ENCODE measurements around the gene XAGE1A.
"Not testable (repeated sequence)": the region's sequence is repeated elsewhere in the genome, so short reads cannot be mapped to it uniquely, and the experiment has no call there.

Gene XAGE1A

DNA sequence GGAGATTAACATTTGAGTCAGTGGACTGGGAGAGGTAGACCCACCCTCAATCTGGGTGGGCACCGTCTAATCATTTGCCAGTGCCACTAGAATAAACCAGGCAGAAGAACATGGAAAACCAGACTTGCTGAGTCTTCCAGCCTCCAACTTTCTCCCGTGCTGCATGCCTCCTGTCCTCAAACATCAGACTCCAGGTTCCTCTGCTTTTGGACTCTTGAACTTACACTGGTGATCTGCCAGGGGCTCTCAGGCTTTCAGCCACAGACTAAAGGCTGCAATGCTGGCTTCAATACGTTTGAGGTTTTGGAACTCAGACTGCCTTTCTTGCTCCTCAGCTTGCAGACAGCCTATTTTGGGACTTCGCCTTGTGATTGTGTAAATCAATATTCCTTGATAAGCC, 45.4 kb downstream of the XAGE1A start:
- not testable (repeated sequence) for H3K4me3 ChIP-seq (replicated peaks; ENCODE audit: low read depth, low read length); DNase-seq (ENCODE audit: extremely low read depth, insufficient read length); H3K36me3 ChIP-seq (ENCODE audit: control insufficient read depth, insufficient read depth, low read length); H3K27me3 ChIP-seq (replicated peaks; ENCODE audit: control insufficient read depth, insufficient read depth, low read length)

DNA sequence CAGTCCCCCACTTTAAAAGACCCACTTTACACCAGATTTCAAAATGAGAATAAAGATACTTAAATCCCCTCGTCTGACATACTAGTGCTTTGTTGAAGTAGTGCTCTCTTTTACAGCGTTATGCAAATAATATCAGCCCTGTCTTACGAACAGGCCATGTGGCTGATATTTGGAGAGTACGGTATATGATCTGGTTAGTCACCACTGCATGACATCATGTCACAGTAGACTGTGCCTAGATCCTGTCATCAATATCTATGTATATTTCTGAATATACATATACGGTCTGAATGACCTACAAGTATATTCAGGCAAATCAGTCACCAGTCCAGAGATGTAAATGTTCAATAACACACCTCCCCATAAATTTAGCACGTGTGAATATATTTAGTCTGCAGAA, 46.7 kb downstream of the XAGE1A start:
- TF ChIP-seq, protein P1, sequence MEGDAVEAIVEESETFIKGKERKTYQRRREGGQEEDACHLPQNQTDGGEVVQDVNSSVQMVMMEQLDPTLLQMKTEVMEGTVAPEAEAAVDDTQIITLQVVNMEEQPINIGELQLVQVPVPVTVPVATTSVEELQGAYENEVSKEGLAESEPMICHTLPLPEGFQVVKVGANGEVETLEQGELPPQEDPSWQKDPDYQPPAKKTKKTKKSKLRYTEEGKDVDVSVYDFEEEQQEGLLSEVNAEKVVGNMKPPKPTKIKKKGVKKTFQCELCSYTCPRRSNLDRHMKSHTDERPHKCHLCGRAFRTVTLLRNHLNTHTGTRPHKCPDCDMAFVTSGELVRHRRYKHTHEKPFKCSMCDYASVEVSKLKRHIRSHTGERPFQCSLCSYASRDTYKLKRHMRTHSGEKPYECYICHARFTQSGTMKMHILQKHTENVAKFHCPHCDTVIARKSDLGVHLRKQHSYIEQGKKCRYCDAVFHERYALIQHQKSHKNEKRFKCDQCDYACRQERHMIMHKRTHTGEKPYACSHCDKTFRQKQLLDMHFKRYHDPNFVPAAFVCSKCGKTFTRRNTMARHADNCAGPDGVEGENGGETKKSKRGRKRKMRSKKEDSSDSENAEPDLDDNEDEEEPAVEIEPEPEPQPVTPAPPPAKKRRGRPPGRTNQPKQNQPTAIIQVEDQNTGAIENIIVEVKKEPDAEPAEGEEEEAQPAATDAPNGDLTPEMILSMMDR (IDR thresholded peaks at IDR 0.05; ENCODE audit: insufficient read depth, low read length, poor library complexity, severe bottlenecking): no peak
- no peaks in the 10 kb centered on the region for H3K36me3 ChIP-seq (ENCODE audit: control insufficient read depth, insufficient read depth, low read length)

DNA sequence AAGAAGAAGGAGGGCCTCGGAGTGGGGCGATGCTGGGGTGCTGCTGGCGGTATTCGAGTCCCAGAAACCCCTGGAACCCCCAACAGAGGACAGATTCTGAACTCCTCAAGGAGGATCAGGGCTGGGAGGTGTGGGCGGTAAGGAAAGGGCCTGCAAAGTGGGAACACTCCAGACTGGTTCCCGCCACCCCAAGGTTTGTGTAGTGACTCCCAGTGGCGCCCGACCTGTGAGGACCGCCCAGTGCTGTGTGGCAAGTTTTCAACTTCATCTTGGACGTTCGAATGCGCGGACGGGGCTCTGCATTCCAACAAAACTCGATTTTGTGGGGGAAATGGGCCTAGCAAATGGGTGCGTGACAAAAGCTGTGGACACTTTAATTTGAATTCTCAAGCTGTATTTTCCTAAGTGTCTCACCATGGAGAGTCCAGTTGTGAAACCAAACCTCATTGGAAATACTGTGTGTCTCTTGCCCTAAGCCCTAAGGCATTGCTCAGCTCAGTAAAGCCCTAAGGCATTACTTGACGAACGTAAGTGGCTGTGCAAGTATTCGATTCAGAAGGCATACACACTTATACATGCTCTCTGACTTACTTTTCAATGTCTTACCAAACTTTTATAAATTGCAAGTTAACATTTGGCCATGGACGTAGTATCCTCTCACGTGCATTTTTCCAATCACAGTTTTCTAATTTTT, 48.7 kb downstream of the XAGE1A start:
- Histone ChIP-seq H3K4me3 (replicated peaks; ENCODE audit: low read depth, low read length) (no peak overlapping the region), H3K27me3 (replicated peaks; ENCODE audit: control insufficient read depth, insufficient read depth, low read length) (no peaks in the 10 kb centered on the region), H3K36me3 (ENCODE audit: control insufficient read depth, insufficient read depth, low read length) (no peaks in the 10 kb centered on the region)
- TF ChIP-seq, protein P1 (IDR thresholded peaks at IDR 0.05; ENCODE audit: insufficient read depth, low read length, poor library complexity, severe bottlenecking): no peak
- no peak for DNase-seq (ENCODE audit: extremely low read depth, insufficient read length)

More for the DNA sequence above, 46.7 kb downstream of the XAGE1A start:
- Histone ChIP-seq H3K4me3 (replicated peaks; ENCODE audit: low read depth, low read length) (no peak overlapping the region), H3K27me3 (replicated peaks; ENCODE audit: control insufficient read depth, insufficient read depth, low read length) (no peaks in the 10 kb centered on the region)
- DNase-seq (ENCODE audit: extremely low read depth, insufficient read length): no peak

DNA sequence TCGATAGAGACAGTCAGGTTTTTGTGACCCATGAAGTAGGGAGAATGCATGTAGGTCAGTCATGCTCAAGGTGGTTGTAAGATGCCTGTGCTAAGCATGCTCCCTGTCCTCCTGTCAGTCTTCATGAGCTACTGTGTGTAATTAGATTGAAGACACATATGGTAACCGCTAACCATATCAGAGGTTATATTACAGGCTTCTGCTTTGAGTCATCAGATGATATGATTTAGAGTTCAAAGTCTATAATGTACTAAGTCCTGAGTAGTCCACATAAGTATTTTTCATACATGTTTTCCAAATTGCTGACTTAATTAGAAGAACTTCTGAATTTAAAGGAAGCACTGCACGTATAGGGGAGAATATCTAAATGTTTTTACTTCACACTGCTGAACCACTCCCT, 53.2 kb downstream of the XAGE1A start:
- H3K4me3 ChIP-seq (replicated peaks; ENCODE audit: low read depth, low read length); DNase-seq (ENCODE audit: extremely low read depth, insufficient read length); H3K36me3 ChIP-seq (ENCODE audit: control insufficient read depth, insufficient read depth, low read length); H3K27me3 ChIP-seq (replicated peaks; ENCODE audit: control insufficient read depth, insufficient read depth, low read length): not testable (repeated sequence)
